HG02943 (cell line): ENCODE data around the gene CCNE1.
"Not testable (repeated sequence)": the region's sequence is repeated elsewhere in the genome, so short reads cannot be mapped to it uniquely, and the experiment has no call there.

Source experiments
- ATAC-seq: cut with Tn5 transposase; IDR thresholded peaks from one replicate; pipeline ENCODE4 v1.9.1; 2021; ENCODE audit warnings: mild to moderate bottlenecking, low read depth, moderate library complexity; ENCODE audit not compliant: unreplicated experiment

CCNE1 gene

GRCh38 chr19:29785955-29786589, 25.7 kb upstream of the CCNE1 start:
- no peak for ATAC-seq

- no peak for ATAC-seq
These were observed 24.5 kb upstream of the CCNE1 start for GRCh38 chr19:29787281-29787680.

GRCh38 chr19:29789007-29789406, 22.8 kb upstream of the CCNE1 start:
- ATAC-seq, result no peak

- ATAC-seq, result no peak
These were observed 18.6 kb upstream of the CCNE1 start for GRCh38 chr19:29793116-29793727.

- ATAC-seq, result not testable (repeated sequence)
These were observed 17.3 kb upstream of the CCNE1 start for GRCh38 chr19:29794490-29794889.

GRCh38 chr19:29795461-29796172, 16.2 kb upstream of the CCNE1 start:
- no peak for ATAC-seq

- no peak for ATAC-seq
These were observed 15.6 kb upstream of the CCNE1 start for GRCh38 chr19:29796173-29796573.

- ATAC-seq, result no peak
These were observed 12.9 kb upstream of the CCNE1 start for GRCh38 chr19:29798774-29799497.

- ATAC-seq, result no peak
These were observed 11.5 kb upstream of the CCNE1 start for GRCh38 chr19:29800100-29800825.

- not testable (repeated sequence) for ATAC-seq
These were observed 7.8 kb upstream of the CCNE1 start for GRCh38 chr19:29803951-29804350.

GRCh38 chr19:29804493-29804892, 7.3 kb upstream of the CCNE1 start:
- ATAC-seq, result no peak

- ATAC-seq, result no peak
These were observed 6.5 kb upstream of the CCNE1 start for GRCh38 chr19:29805031-29805965.

GRCh38 chr19:29806098-29806866, 5.5 kb upstream of the CCNE1 start:
- no peak for ATAC-seq

- no peak for ATAC-seq
These were observed 4.6 kb upstream of the CCNE1 start for GRCh38 chr19:29807178-29807577.

GRCh38 chr19:29807870-29808405, 3.9 kb upstream of the CCNE1 start:
- ATAC-seq, result no peak

GRCh38 chr19:29809795-29810503, 1.8 kb upstream of the CCNE1 start:
- ATAC-seq, result no peak

- no peak for ATAC-seq
These were observed 1.3 kb upstream of the CCNE1 start for GRCh38 chr19:29810504-29810871.
